Natural killer cell treated with Interleukin-12 subunit alpha and Interleukin-12 subunit beta and Interleukin-15 and Interleukin-18, amount 100 ng/mL, for 72 hours (primary cell): ENCODE measurements around the gene JAK3. TPM values are rescaled to one million over a fixed set of nuclear protein-coding genes. Genes with fewer than 3 reads are reported as not detected.
"Not testable (repeated sequence)": the region's sequence is repeated elsewhere in the genome, so short reads cannot be mapped to it uniquely, and the experiment has no call there.

Source experiments
- ATAC-seq, 2 donors: fragments of 150-1000 bp; cut with Tn5 transposase in 1 of 2; sonication (Bioruptor Pico), chemical (Tn5 transposase) in 1 of 2; 2 replicates each; pipeline ENCODE4 v1.10.0; 2021
- DNase-seq: peaks from one replicate; pipeline ENCODE4 v3.0.0; 2022; ENCODE audit warnings: low spot score
- H3K27ac Mint-ChIP-seq, 2 donors: 1 replicate in 1 of 2; 2 replicates in 1 of 2; pipeline ENCODE4 v1.8.0; 2022; ENCODE audit warnings: mixed read lengths in 2 of 2, mild to moderate bottlenecking in 1 of 2, moderate library complexity in 1 of 2
- H3K27me3 Mint-ChIP-seq, 2 donors: 1 replicate in 1 of 2; 2 replicates in 1 of 2; pipeline ENCODE4 v1.8.0; 2022; ENCODE audit warnings: mixed read lengths in 2 of 2
- H3K36me3 Mint-ChIP-seq: one replicate; pipeline ENCODE4 v1.8.0; 2022; ENCODE audit warnings: mixed read lengths
- H3K4me1 Mint-ChIP-seq, 2 donors: 1 replicate in 1 of 2; 2 replicates in 1 of 2; pipeline ENCODE4 v1.8.0; 2022; ENCODE audit warnings: low read depth in 2 of 2, mixed read lengths in 2 of 2, mild to moderate bottlenecking in 1 of 2
- H3K4me3 Mint-ChIP-seq: one replicate; pipeline ENCODE4 v1.8.0; 2022; ENCODE audit warnings: mixed read lengths
- H3K9me3 Mint-ChIP-seq: 2 replicates; pipeline ENCODE4 v1.8.0; 2022; ENCODE audit warnings: mixed read lengths
- total RNA-seq, 2 donors: library from RNA; stranded (reverse); gene quantifications; one replicate each; pipeline ENCODE4 v1.2.3, GENCODE V29; 2022

JAK3 gene
- total RNA-seq, 2 donors from 2014 or later, result 184 to 195 TPM

- Mint-ChIP-seq H3K36me3 (no peaks in the 10 kb centered on the region), H3K27me3 (no peaks in the 10 kb centered on the region), H3K27ac (no peak within 1 kb of the TSS), H3K4me1 (no peaks in the 10 kb centered on the region), H3K9me3 (no peaks in the 10 kb centered on the region), H3K4me3 (no peak within 1 kb of the TSS)
- DNase-seq, result no peak
- ATAC-seq, result peak in 1 of 2 donors; percentile 8
Observed at GRCh38 chr19:17821190-17821589, 26.6 kb downstream of the JAK3 start, which contains the start of gene INSL3. TSS of gene INSL3 (minus strand) at chr19:17821519. CDS start at chr19:17821506, 13 bp downstream.

GRCh38 chr19:17817668-17818363, 30.0 kb downstream of the JAK3 start:
- no peaks in the 10 kb centered on the region for H3K4me1 Mint-ChIP-seq
- ATAC-seq (peak; percentile 33 to 43), DNase-seq (no peak)
- H3K36me3 Mint-ChIP-seq, result no peaks in the 10 kb centered on the region
- no peaks in the 10 kb centered on the region for H3K27me3 Mint-ChIP-seq
- H3K4me3 Mint-ChIP-seq, result no peak overlapping the region
- no peaks in the 10 kb centered on the region for H3K9me3 Mint-ChIP-seq
- H3K27ac Mint-ChIP-seq, result no peak overlapping the region

- ATAC-seq (no peak), DNase-seq (no peak)
- no peaks in the 10 kb centered on the region for H3K4me1 Mint-ChIP-seq
- H3K36me3 Mint-ChIP-seq, result no peaks in the 10 kb centered on the region
- H3K27ac Mint-ChIP-seq, result no peak overlapping the region
- H3K27me3 Mint-ChIP-seq, result peaks cover 0 to 5% of the 10 kb centered on the region in 2 donors
- H3K9me3 Mint-ChIP-seq, result no peaks in the 10 kb centered on the region
- no peak overlapping the region for H3K4me3 Mint-ChIP-seq
Observed at GRCh38 chr19:17812099-17812498, 35.7 kb downstream of the JAK3 start.

- Mint-ChIP-seq H3K36me3 (no peaks in the 10 kb centered on the region), H3K4me3 (no peak overlapping the region), H3K9me3 (no peaks in the 10 kb centered on the region), H3K27me3 (peaks cover 0 to 5% of the 10 kb centered on the region in 2 donors), H3K4me1 (no peaks in the 10 kb centered on the region), H3K27ac (no peak overlapping the region)
- peak; percentile 32 to 34 for ATAC-seq
- DNase-seq, result no peak
Observed at GRCh38 chr19:17811681-17812080, 36.1 kb downstream of the JAK3 start.

GRCh38 chr19:17811103-17811502, 36.7 kb downstream of the JAK3 start:
- Mint-ChIP-seq H3K36me3 (no peaks in the 10 kb centered on the region), H3K4me3 (no peak overlapping the region), H3K27ac (no peak overlapping the region), H3K9me3 (no peaks in the 10 kb centered on the region), H3K27me3 (peaks cover 0 to 5% of the 10 kb centered on the region in 2 donors), H3K4me1 (no peaks in the 10 kb centered on the region)
- ATAC-seq (no peak), DNase-seq (no peak)

GRCh38 chr19:17807731-17808316, 40.0 kb downstream of the JAK3 start:
- Mint-ChIP-seq H3K36me3 (no peaks in the 10 kb centered on the region), H3K9me3 (no peaks in the 10 kb centered on the region), H3K27me3 (peaks cover 0 to 5% of the 10 kb centered on the region in 2 donors), H3K4me1 (peaks cover 7 to 9% of the 10 kb centered on the region in 2 donors), H3K27ac (no peak overlapping the region), H3K4me3 (peak overlapping the region; percentile 47)
- DNase-seq (no peak), ATAC-seq (no peak)

GRCh38 chr19:17806945-17807344, 40.8 kb downstream of the JAK3 start:
- peaks cover 0 to 5% of the 10 kb centered on the region in 2 donors for H3K27me3 Mint-ChIP-seq
- H3K4me3 Mint-ChIP-seq, result no peak overlapping the region
- H3K36me3 Mint-ChIP-seq, result no peaks in the 10 kb centered on the region
- no peak overlapping the region for H3K27ac Mint-ChIP-seq
- ATAC-seq (no peak), DNase-seq (no peak)
- H3K4me1 Mint-ChIP-seq, result peaks cover 12 to 13% of the 10 kb centered on the region in 2 donors
- no peaks in the 10 kb centered on the region for H3K9me3 Mint-ChIP-seq

GRCh38 chr19:17805427-17805826, 42.4 kb downstream of the JAK3 start:
- peaks cover 12 to 13% of the 10 kb centered on the region in 2 donors for H3K4me1 Mint-ChIP-seq
- DNase-seq, result no peak
- H3K9me3 Mint-ChIP-seq, result no peaks in the 10 kb centered on the region
- H3K27me3 Mint-ChIP-seq, result peaks cover 0 to 5% of the 10 kb centered on the region in 2 donors
- H3K27ac Mint-ChIP-seq, result no peak overlapping the region
- no peak overlapping the region for H3K4me3 Mint-ChIP-seq
- no peaks in the 10 kb centered on the region for H3K36me3 Mint-ChIP-seq
- ATAC-seq, result no peak

- H3K4me1 Mint-ChIP-seq, result peaks cover 12 to 13% of the 10 kb centered on the region in 2 donors
- H3K27me3 Mint-ChIP-seq, result peaks cover 0 to 4% of the 10 kb centered on the region in 2 donors
- H3K27ac Mint-ChIP-seq, result peak overlapping the region in 1 of 2 donors; percentile 41
- no peak for DNase-seq
- no peak for ATAC-seq
- no peaks in the 10 kb centered on the region for H3K36me3 Mint-ChIP-seq
- no peaks in the 10 kb centered on the region for H3K9me3 Mint-ChIP-seq
- H3K4me3 Mint-ChIP-seq, result peak overlapping the region; percentile 3
Observed at GRCh38 chr19:17803264-17803896, 44.4 kb downstream of the JAK3 start.

GRCh38 chr19:17802137-17802858, 45.5 kb downstream of the JAK3 start:
- no peak overlapping the region for H3K27ac Mint-ChIP-seq
- H3K27me3 Mint-ChIP-seq, result peaks cover 0 to 2% of the 10 kb centered on the region in 2 donors
- no peak for ATAC-seq
- H3K4me3 Mint-ChIP-seq, result no peak overlapping the region
- peaks cover 12 to 13% of the 10 kb centered on the region in 2 donors for H3K4me1 Mint-ChIP-seq
- no peaks in the 10 kb centered on the region for H3K36me3 Mint-ChIP-seq
- DNase-seq, result no peak
- no peaks in the 10 kb centered on the region for H3K9me3 Mint-ChIP-seq

GRCh38 chr19:17798599-17798998, 49.2 kb downstream of the JAK3 start:
- H3K4me3 Mint-ChIP-seq, DNase-seq, ATAC-seq, H3K27me3 Mint-ChIP-seq, H3K9me3 Mint-ChIP-seq, H3K36me3 Mint-ChIP-seq, H3K27ac Mint-ChIP-seq: not testable (repeated sequence)
- H3K4me1 Mint-ChIP-seq, result peaks cover 9 to 12% of the 10 kb centered on the region in 2 donors

GRCh38 chr19:17797424-17798201, 50.2 kb downstream of the JAK3 start:
- Mint-ChIP-seq H3K27ac (no peak overlapping the region), H3K4me1 (peaks cover 4 to 5% of the 10 kb centered on the region in 2 donors), H3K4me3 (no peak overlapping the region), H3K27me3 (peaks cover 0 to 8% of the 10 kb centered on the region in 2 donors), H3K36me3 (no peaks in the 10 kb centered on the region), H3K9me3 (no peaks in the 10 kb centered on the region)
- ATAC-seq, result no peak
- DNase-seq, result no peak

GRCh38 chr19:17796838-17797423, 50.9 kb downstream of the JAK3 start:
- Mint-ChIP-seq H3K4me1 (no peaks in the 10 kb centered on the region), H3K27ac (no peak overlapping the region), H3K4me3 (no peak overlapping the region), H3K27me3 (peaks cover 0 to 8% of the 10 kb centered on the region in 2 donors), H3K36me3 (no peaks in the 10 kb centered on the region), H3K9me3 (no peaks in the 10 kb centered on the region)
- ATAC-seq (no peak), DNase-seq (no peak)
